ENCODE measurements around the gene OR56A3.
"Not testable (repeated sequence)": the region's sequence is repeated elsewhere in the genome, so short reads cannot be mapped to it uniquely, and the experiment has no call there.

The OR56A3 gene

DNA sequence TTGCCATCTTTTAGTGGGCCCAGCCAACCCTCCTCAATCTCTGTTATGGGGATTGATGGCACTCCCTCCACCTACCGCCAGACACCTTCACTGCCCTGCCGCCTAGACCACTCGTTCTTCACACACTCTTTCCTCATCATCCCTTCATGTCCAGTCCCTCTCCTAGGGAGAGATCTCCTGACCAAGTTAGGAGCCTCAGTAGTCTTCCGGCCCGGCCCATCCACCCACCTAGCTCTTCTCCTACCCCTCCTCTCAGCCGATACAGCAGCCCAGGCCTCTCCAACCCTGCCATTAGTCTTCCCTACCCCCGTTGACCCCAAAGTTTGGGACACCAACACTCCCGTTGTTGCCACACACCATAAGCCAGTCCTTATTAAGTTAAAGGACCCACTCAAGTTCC is 11.0 kb upstream of the OR56A3 start:
- no peaks in the 10 kb centered on the region for H3K36me3 ChIP-seq (ENCODE audit: insufficient read depth, low read length)
- no peaks in the 10 kb centered on the region for H3K4me1 ChIP-seq (ENCODE audit: insufficient read depth, low read length)
- H3K27ac ChIP-seq (ENCODE audit: low read depth, low read length), result no peak overlapping the region
- H3K9ac ChIP-seq (ENCODE audit: low read length), result no peak overlapping the region
- no peaks in the 10 kb centered on the region for H3K9me3 ChIP-seq (ENCODE audit: low read length)
- H3K27me3 ChIP-seq (ENCODE audit: control insufficient read depth in 1 of 2, insufficient read depth in 2 of 2, low read length in 2 of 2), result no peaks in the 10 kb centered on the region
- no peak overlapping the region for H3K4me3 ChIP-seq (ENCODE audit: low read depth in 1 of 2, low read length in 2 of 2)

DNA sequence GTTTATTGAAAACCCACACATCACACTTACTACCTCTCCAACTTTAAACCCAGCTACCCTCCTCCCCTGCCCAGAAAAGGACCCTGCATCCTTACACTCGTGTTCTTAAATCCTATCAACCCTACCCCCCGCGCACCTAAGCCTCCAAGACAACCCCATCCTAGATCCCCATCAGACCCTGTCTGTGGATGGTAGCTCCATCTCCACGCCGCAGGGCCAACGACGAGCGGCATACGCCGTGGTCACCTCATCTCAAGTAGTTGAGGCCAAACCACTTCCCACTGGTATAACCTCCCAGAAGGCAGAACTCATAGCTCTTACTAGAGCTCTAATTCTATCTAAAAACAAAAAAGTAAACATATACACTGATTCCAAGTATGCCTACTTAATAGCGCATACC is 9.4 kb upstream of the OR56A3 start:
- Histone ChIP-seq H3K9me3 (ENCODE audit: low read length) (no peaks in the 10 kb centered on the region), H3K27ac (ENCODE audit: low read depth, low read length) (no peak overlapping the region), H3K4me3 (ENCODE audit: low read depth in 1 of 2, low read length in 2 of 2) (no peak overlapping the region), H3K4me1 (ENCODE audit: insufficient read depth, low read length) (no peaks in the 10 kb centered on the region), H3K9ac (ENCODE audit: low read length) (no peak overlapping the region), H3K36me3 (ENCODE audit: insufficient read depth, low read length) (no peaks in the 10 kb centered on the region), H3K27me3 (ENCODE audit: control insufficient read depth in 1 of 2, insufficient read depth in 2 of 2, low read length in 2 of 2) (no peaks in the 10 kb centered on the region)

DNA sequence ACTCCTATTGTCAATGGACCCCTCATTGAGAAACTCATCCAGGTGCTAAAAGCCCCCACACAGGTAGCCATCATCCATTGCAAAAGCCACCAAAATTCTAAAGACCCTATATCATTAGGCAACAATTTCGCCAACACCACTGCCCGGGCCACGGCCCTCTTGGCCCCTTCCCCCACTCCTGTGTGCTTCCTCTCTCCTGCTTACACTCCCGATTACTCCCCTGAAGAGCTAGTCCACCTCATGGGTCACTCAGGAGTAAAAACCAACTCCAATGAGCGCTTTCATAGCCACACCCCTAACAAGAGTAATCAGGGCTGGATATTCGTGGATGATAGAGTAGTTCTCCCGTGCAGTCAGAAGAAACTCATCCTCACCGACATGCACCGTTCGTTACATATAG is 8.9 kb upstream of the OR56A3 start:
- Histone ChIP-seq H3K4me1 (ENCODE audit: insufficient read depth, low read length) (no peaks in the 10 kb centered on the region), H3K9ac (ENCODE audit: low read length) (no peak overlapping the region), H3K4me3 (ENCODE audit: low read depth in 1 of 2, low read length in 2 of 2) (no peak overlapping the region), H3K27ac (ENCODE audit: low read depth, low read length) (no peak overlapping the region), H3K36me3 (ENCODE audit: insufficient read depth, low read length) (no peaks in the 10 kb centered on the region), H3K9me3 (ENCODE audit: low read length) (no peaks in the 10 kb centered on the region), H3K27me3 (ENCODE audit: control insufficient read depth in 1 of 2, insufficient read depth in 2 of 2, low read length in 2 of 2) (no peaks in the 10 kb centered on the region)

DNA sequence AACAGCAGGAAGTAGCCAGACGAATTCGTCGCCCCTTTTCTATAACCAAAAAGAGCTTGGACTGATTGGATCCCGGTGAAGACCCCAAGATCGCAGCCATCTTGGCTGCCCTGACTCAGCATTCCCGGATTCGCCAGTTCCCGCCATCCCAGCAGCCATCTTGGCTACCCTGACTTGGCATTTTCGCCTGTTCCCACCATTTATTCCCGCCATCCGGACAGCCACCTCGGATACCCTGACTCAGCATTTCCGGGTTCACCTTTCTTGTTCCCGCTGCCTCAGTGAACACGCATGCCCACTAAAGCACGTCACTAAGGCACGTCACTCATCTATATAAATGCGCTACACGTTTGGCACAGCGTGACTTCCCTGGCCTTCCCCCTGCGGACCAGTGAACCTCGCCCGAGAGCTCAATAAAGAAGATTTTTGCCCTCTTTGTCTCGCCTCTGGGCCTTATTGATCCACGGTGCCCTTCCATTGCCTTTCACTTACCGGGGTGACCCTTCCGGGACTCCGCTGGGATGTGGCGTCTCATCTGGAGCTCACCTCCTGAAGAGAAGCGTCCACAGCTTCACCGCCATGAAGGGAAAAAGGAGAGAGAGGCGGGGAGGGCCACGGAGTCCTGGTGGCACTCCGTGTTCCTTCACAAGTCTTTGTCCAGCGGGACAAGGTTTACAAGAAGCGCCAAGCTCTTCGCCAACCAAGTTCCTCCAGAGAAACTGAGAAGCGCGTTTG is 4.0 kb upstream of the OR56A3 start:
- no peak overlapping the region for H3K9ac ChIP-seq (ENCODE audit: low read length)
- H3K36me3 ChIP-seq (ENCODE audit: insufficient read depth, low read length), result no peaks in the 10 kb centered on the region
- no peaks in the 10 kb centered on the region for H3K9me3 ChIP-seq (ENCODE audit: low read length)
- H3K4me1 ChIP-seq (ENCODE audit: insufficient read depth, low read length), result no peaks in the 10 kb centered on the region
- no peaks in the 10 kb centered on the region for H3K27me3 ChIP-seq (ENCODE audit: control insufficient read depth in 1 of 2, insufficient read depth in 2 of 2, low read length in 2 of 2)
- H3K27ac ChIP-seq (ENCODE audit: low read depth, low read length), result no peak overlapping the region
- H3K4me3 ChIP-seq (ENCODE audit: low read depth in 1 of 2, low read length in 2 of 2), result no peak overlapping the region

DNA sequence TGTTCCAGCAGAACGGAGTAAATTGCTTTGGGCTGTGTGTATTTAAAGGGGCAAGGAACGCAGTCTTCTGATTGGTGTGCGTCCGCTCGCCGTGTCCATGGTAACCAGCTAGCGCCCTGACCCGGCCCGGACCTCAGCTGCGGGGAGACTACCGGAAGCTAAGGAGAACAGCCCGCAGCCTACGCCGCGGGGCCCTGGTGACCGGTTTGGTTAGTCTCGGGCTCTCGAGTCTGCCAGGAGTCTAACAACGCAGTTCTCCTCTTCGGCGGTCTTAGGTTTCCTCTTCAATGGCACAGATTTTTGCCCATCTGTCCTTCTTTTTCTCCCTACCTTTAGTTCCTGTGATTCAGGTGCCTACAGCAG is 3.5 kb upstream of the OR56A3 start:
- no peak overlapping the region for H3K4me3 ChIP-seq (ENCODE audit: low read depth in 1 of 2, low read length in 2 of 2)
- no peaks in the 10 kb centered on the region for H3K36me3 ChIP-seq (ENCODE audit: insufficient read depth, low read length)
- H3K4me1 ChIP-seq (ENCODE audit: insufficient read depth, low read length), result no peaks in the 10 kb centered on the region
- H3K27ac ChIP-seq (ENCODE audit: low read depth, low read length), result no peak overlapping the region
- no peak overlapping the region for H3K9ac ChIP-seq (ENCODE audit: low read length)
- H3K27me3 ChIP-seq (ENCODE audit: control insufficient read depth in 1 of 2, insufficient read depth in 2 of 2, low read length in 2 of 2), result no peaks in the 10 kb centered on the region
- H3K9me3 ChIP-seq (ENCODE audit: low read length), result no peaks in the 10 kb centered on the region

DNA sequence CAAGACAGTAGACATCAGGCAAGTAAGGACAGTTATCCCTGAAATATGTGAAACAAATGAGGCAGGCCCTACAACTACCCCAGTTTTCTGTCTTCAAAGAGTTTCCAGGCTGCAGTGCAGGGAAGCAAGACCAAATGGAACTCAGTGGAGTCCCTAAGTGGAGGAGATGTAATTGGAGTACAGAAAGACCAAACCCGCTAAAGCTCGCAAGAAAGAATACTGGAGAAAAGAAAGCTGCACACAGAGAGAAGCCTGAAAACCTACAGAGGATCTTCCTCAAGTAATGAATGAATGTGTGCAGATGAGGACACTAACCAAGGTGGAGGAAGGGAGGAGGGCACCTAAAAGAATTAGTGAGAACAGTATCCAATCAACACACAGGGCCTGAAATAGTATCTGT is 1.3 kb upstream of the OR56A3 start:
- Histone ChIP-seq H3K9ac (ENCODE audit: low read length) (no peak overlapping the region), H3K27me3 (ENCODE audit: control insufficient read depth in 1 of 2, insufficient read depth in 2 of 2, low read length in 2 of 2) (no peaks in the 10 kb centered on the region)

DNA sequence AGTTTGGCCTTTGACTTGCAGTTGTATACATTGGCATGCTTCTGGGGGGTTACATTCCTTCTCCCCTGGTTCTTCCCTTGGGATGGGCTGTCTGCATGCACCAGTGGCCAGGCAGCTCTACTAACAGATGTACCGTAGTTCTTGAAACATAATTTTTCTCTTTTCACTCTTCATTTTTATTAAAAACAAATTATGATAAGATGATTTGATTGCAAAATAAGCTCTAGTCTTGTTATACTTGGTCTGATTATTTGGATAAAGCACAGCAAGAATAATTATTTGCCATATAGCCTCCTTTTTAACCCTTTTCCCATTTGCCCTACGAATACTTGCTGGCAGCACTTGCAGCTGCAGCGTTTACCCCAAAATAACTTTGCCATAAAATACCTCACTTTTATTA is 13.5 kb downstream of the OR56A3 start:
- Histone ChIP-seq H3K36me3 (ENCODE audit: insufficient read depth, low read length) (no peaks in the 10 kb centered on the region), H3K27me3 (ENCODE audit: control insufficient read depth in 1 of 2, insufficient read depth in 2 of 2, low read length in 2 of 2) (no peaks in the 10 kb centered on the region), H3K4me3 (ENCODE audit: low read depth in 1 of 2, low read length in 2 of 2) (no peak overlapping the region), H3K9ac (ENCODE audit: low read length) (no peak overlapping the region), H3K9me3 (ENCODE audit: low read length) (no peaks in the 10 kb centered on the region), H3K27ac (ENCODE audit: low read depth, low read length) (no peak overlapping the region), H3K4me1 (ENCODE audit: insufficient read depth, low read length) (no peaks in the 10 kb centered on the region)

More for the DNA sequence above, 1.3 kb upstream of the OR56A3 start:
- no peaks in the 10 kb centered on the region for H3K4me1 ChIP-seq (ENCODE audit: insufficient read depth, low read length)
- no peak overlapping the region for H3K27ac ChIP-seq (ENCODE audit: low read depth, low read length)
- no peaks in the 10 kb centered on the region for H3K9me3 ChIP-seq (ENCODE audit: low read length)
- H3K4me3 ChIP-seq (ENCODE audit: low read depth in 1 of 2, low read length in 2 of 2), result no peak overlapping the region
- no peaks in the 10 kb centered on the region for H3K36me3 ChIP-seq (ENCODE audit: insufficient read depth, low read length)

DNA sequence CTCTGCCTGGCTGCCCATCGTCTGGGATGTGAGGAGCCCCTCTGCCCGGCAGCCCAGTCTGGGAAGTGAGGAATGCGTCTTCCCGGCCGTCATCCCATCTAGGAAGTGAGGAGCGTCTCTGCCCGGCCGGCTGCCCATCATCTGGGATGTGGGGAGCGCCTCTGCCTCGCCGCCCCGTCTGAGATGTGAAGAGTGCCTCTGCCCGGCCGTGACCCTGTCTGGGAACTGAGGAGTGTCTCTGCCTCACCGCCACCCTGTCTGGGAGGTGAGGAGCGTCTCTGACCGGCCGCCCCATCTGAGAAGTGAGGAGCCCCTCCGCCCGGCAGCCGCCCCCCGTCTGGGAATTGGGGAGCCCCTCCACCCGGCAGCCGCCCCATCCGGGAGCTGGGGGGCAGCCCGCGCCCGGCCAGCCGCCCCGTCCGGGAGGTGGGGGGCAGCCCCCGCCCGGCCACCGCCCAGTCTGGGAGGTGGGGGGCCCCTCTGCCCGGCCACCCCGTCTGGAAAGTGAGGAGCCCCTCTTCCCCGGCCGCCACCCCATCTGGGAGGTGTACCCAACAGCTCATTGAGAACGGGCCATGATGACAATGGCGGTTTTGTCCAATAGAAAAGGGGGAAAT is 18.8 kb downstream of the OR56A3 start:
- H3K36me3 ChIP-seq (ENCODE audit: insufficient read depth, low read length); H3K27ac ChIP-seq (ENCODE audit: low read depth, low read length); H3K9ac ChIP-seq (ENCODE audit: low read length); H3K4me1 ChIP-seq (ENCODE audit: insufficient read depth, low read length); H3K9me3 ChIP-seq (ENCODE audit: low read length); H3K27me3 ChIP-seq (ENCODE audit: control insufficient read depth in 1 of 2, insufficient read depth in 2 of 2, low read length in 2 of 2); H3K4me3 ChIP-seq (ENCODE audit: low read depth in 1 of 2, low read length in 2 of 2): not testable (repeated sequence)

DNA sequence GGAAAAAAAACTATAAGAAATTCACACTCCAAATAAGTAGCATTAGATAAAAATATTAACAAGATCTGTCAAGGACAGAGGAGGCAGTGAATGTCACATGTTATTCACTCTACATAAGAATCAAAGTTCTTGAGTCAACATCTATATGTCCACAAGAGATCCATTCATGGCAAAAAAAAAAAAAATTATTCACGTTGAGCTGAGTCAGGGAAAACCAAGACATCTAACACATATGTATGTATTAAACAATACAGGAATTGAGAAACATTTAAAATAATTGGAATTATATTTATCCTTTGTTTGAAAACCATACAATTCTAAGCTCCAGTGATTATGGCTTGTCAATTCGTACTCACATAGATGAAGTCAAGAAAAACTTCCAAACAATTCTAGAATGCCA is 24.9 kb downstream of the OR56A3 start:
- H3K9me3 ChIP-seq (ENCODE audit: low read length), result peaks cover 3% of the 10 kb centered on the region
- no peaks in the 10 kb centered on the region for H3K4me1 ChIP-seq (ENCODE audit: insufficient read depth, low read length)
- no peak overlapping the region for H3K9ac ChIP-seq (ENCODE audit: low read length)
- no peaks in the 10 kb centered on the region for H3K27me3 ChIP-seq (ENCODE audit: control insufficient read depth in 1 of 2, insufficient read depth in 2 of 2, low read length in 2 of 2)
- no peak overlapping the region for H3K27ac ChIP-seq (ENCODE audit: low read depth, low read length)
- H3K4me3 ChIP-seq (ENCODE audit: low read depth in 1 of 2, low read length in 2 of 2), result no peak overlapping the region
- no peaks in the 10 kb centered on the region for H3K36me3 ChIP-seq (ENCODE audit: insufficient read depth, low read length)

DNA sequence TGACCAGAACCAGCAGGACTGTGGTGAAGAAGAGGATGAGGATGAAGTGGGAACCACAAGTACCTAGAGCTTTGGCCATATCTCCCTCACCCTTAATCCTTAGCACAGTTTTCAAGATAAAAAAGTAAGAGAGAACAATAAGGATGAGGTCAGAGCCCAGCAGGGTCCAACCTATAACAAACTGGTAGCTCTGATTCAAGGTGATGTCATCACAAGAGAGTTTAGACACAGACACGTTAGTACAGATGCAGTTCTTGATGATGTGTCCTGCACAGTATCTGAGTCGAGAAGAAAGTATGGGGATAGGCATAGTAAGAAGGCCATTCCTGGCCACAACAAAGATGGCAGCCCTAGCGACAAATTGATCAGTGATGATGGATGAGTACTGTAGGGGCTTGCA is 25.7 kb downstream of the OR56A3 start:
- Histone ChIP-seq H3K36me3 (ENCODE audit: insufficient read depth, low read length) (no peaks in the 10 kb centered on the region), H3K9ac (ENCODE audit: low read length) (no peak overlapping the region), H3K4me1 (ENCODE audit: insufficient read depth, low read length) (no peaks in the 10 kb centered on the region), H3K9me3 (ENCODE audit: low read length) (peaks cover 3% of the 10 kb centered on the region), H3K4me3 (ENCODE audit: low read depth in 1 of 2, low read length in 2 of 2) (no peak overlapping the region), H3K27ac (ENCODE audit: low read depth, low read length) (no peak overlapping the region), H3K27me3 (ENCODE audit: control insufficient read depth in 1 of 2, insufficient read depth in 2 of 2, low read length in 2 of 2) (no peaks in the 10 kb centered on the region)

DNA sequence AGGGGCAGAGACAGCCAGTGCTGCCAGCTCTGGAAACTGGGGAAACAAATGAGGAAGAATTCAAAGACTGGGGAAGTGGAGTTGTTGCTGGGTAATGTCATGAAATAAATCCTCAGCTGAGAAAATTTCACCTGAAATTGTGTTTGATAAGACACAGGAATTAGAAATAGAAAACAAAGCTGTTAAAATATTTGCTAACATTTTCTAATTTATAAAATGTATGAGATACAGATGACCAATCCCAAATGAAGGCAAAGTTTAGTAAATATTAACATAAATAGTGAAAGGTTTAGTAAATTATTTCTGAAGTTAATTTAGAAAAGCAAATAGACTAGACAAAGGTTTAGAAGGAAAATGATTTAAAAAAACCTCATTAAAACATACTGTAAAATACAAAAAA is 26.3 kb downstream of the OR56A3 start, which contains the start of gene OR56A5:
Gene OR56A5, minus strand, starts transcription at position 101 of the 400 bp plus-strand sequence. Its CDS starts 0 bp downstream, at position 101.
- H3K9me3 ChIP-seq (ENCODE audit: low read length), result peaks cover 3% of the 10 kb centered on the region
- H3K36me3 ChIP-seq (ENCODE audit: insufficient read depth, low read length), result no peaks in the 10 kb centered on the region
- H3K27me3 ChIP-seq (ENCODE audit: control insufficient read depth in 1 of 2, insufficient read depth in 2 of 2, low read length in 2 of 2), result no peaks in the 10 kb centered on the region
- H3K4me3 ChIP-seq (ENCODE audit: low read depth in 1 of 2, low read length in 2 of 2), result no peak within 1 kb of the TSS
- no peak within 1 kb of the TSS for H3K27ac ChIP-seq (ENCODE audit: low read depth, low read length)
- H3K9ac ChIP-seq (ENCODE audit: low read length), result no peak within 1 kb of the TSS
- no peaks in the 10 kb centered on the region for H3K4me1 ChIP-seq (ENCODE audit: insufficient read depth, low read length)

DNA sequence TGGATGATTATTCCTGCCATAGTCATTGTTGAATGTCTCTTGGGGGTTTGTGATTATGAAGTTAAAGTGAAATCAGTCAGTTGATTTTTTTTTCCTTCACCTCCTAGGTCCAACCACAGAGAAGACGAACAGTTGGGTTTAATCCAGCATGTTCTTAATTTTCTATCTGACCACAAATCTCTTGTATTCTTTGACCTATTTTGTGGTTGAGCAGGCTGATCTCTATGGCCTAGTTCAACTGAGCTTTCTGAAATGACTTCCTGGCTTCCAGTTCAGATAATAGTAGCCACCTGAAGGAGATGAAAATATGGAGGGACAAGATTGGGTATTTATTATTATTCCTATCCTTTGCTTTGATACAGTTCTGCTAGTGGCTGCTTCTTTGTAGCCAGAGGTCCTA is 31.5 kb downstream of the OR56A3 start:
- Histone ChIP-seq H3K4me3 (ENCODE audit: low read depth in 1 of 2, low read length in 2 of 2) (no peak overlapping the region), H3K4me1 (ENCODE audit: insufficient read depth, low read length) (no peaks in the 10 kb centered on the region), H3K27ac (ENCODE audit: low read depth, low read length) (no peak overlapping the region), H3K27me3 (ENCODE audit: control insufficient read depth in 1 of 2, insufficient read depth in 2 of 2, low read length in 2 of 2) (no peaks in the 10 kb centered on the region), H3K36me3 (ENCODE audit: insufficient read depth, low read length) (no peaks in the 10 kb centered on the region), H3K9ac (ENCODE audit: low read length) (no peak overlapping the region), H3K9me3 (ENCODE audit: low read length) (no peaks in the 10 kb centered on the region)

Measured in muscle layer of colon (tissue), 2 donors.